Stomach (tissue), 4 donors: Measurements from ENCODE around the gene DPF1.

Experiments used
- CTCF ChIP-seq, 7 experiments: fragments of 450-650 bp in 4 of 7; fragments of 200-600 bp in 3 of 7; sonication (generic) in 3 of 7; IDR thresholded peaks; one replicate each; pipeline ENCODE4 v1.5.1; 2016 to 2019; ENCODE audit warnings: antibody characterized with exemption in 7 of 7, control low read depth in 2 of 7, mild to moderate bottlenecking in 1 of 7
- POLR2AphosphoS5 ChIP-seq, 3 donors: sonication (generic); formaldehyde crosslinking; IDR thresholded peaks; one replicate each; pipeline ENCODE4 v1.6.1; 2016; ENCODE audit warnings: antibody characterized with exemption in 3 of 3

GRCh38 chr19:38228491-38229439 is 4.7 kb upstream of the DPF1 start:
- TF ChIP-seq CTCF (IDR thresholded peaks at IDR 0.05) (no peak), POLR2AphosphoS5 (IDR thresholded peaks at IDR 0.05) (no peak)
